Measurements from ENCODE around the gene HES1.
"Not testable (repeated sequence)": the region's sequence is repeated elsewhere in the genome, so short reads cannot be mapped to it uniquely, and the experiment has no call there.

Gene HES1

DNA sequence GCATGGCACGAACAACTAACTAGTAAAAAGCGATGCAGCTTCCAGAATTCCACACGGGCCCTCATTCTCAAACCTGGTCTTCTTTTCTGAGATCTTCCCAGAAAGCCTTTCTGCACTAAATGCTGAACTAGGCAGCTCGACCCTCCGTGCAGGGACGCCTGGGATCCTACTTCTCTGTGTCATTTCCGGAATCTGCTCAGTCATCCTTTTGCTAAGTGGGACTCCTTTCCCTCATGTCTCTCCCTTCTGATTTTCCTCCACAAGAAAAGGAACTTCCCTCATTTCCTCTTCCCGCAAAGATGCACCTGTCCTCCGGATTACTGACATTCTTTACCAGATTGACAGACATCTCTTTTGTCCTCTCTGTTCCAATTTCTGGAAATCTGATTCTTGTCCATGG lies 9.2 kb upstream of the HES1 start:
- TF ChIP-seq, protein P1, sequence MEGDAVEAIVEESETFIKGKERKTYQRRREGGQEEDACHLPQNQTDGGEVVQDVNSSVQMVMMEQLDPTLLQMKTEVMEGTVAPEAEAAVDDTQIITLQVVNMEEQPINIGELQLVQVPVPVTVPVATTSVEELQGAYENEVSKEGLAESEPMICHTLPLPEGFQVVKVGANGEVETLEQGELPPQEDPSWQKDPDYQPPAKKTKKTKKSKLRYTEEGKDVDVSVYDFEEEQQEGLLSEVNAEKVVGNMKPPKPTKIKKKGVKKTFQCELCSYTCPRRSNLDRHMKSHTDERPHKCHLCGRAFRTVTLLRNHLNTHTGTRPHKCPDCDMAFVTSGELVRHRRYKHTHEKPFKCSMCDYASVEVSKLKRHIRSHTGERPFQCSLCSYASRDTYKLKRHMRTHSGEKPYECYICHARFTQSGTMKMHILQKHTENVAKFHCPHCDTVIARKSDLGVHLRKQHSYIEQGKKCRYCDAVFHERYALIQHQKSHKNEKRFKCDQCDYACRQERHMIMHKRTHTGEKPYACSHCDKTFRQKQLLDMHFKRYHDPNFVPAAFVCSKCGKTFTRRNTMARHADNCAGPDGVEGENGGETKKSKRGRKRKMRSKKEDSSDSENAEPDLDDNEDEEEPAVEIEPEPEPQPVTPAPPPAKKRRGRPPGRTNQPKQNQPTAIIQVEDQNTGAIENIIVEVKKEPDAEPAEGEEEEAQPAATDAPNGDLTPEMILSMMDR (IDR thresholded peaks at IDR 0.05; ENCODE audit: control insufficient read depth, extremely low read depth, insufficient read depth) = no peak
- no peak overlapping the region for H3K4me3 ChIP-seq (ENCODE audit: low read depth, low read length)
- no peak for DNase-seq (ENCODE audit: low read depth)

DNA sequence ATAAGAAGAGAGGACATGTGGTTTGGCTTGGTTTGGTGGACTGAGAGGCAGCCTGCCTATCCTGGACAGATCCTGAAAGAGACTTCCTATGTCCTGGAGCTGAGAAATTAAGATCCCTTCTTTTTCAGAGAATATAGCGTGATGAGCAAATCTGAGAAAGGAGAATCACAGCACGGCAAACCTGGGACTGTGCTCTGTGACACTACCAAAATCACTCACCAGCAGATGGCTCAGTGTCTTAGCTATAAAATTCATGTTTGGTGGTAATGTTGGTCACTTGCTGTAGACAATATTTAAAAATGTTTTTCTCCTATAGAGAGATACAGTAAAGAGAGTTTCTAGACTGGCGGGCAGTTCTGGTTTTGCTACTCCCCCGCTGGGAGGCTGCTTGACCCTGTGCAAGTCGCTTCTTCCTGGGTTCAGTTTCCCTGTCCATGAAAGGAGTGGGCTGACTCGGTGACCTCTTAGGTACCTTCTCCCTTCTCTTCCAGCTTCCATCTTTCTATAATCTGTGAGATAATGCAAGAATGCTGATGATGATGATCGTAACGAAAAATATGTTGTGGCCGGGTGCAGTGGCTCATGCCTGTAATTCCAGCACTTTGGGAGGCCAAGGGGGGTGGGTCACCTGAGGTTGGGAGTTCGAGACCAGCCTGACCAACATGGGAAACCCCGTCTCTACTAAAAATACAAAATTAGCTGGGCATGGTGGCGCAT lies 7.6 kb upstream of the HES1 start:
- TF ChIP-seq, protein P1 (IDR thresholded peaks at IDR 0.05; ENCODE audit: control insufficient read depth, extremely low read depth, insufficient read depth) = no peak
- DNase-seq (ENCODE audit: low read depth) = no peak
- no peak overlapping the region for H3K4me3 ChIP-seq (ENCODE audit: low read depth, low read length)

DNA sequence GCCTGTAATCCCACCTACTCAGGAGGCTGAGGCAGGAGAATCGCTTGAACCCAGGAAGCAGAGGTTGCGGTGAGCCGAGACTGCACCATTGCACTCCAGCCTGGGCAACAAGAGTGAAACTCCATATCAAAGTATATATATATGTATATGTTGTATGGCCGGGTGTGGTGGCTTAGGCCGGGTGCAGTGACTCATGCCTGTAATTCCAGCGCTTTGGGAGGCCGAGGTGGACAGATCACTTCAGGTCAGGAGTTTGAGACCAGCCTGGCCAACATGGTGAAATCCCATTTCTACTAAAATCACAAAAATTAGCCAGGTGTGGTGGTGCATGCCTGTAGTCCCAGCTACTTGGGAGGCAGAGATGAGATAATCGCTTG lies 7.0 kb upstream of the HES1 start:
- not testable (repeated sequence) for DNase-seq (ENCODE audit: low read depth); H3K4me3 ChIP-seq (ENCODE audit: low read depth, low read length)

DNA sequence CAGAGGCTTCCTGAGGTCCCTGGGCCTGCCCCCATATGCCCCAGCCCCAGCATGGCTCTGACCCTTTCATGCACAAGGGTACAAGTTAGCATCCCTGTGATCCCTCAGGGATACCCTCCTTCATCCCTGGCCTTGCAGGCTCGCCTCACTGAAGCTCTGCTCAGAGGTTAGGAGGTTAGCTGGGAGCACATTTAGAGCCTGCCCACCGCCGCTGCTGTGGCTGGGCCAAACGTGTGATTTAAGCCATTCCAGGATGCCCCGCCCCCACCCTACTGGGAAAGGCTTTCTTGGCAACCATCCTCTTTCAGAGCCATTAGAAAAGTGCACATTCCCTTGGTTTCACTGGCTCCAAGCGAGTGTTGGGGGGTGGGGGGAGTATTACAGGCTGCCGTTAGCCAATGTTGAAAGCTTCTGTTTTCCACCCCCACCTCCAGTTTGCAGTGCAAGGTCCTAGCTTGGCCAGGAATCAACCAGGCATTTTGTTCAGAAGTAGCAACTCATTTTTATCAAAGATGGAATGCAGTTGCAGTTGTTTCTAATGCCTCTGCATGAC lies 6.3 kb upstream of the HES1 start:
- H3K4me3 ChIP-seq (ENCODE audit: low read depth, low read length) = no peak overlapping the region
- no peak for DNase-seq (ENCODE audit: low read depth)
- TF ChIP-seq, protein P1 (IDR thresholded peaks at IDR 0.05; ENCODE audit: control insufficient read depth, extremely low read depth, insufficient read depth) = no peak

DNA sequence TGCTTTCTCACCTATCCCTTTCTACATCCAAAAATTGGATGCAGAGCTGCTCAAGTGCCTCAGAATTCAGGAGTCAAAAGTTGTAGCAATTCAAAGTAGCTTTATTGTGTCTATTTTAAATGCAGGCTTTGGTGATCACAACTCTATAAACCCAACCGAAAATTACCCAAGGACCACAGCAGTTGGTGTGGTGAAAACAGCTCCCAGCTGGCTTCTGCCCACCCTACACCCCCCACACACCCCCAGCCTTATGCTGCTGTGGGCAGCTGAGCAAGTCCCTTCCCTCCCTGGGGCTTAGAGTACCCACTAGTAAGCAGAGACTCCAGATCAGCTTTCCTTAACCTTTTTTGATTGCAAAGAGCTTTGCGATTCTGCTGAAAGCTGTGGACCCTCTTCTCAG lies 5.8 kb upstream of the HES1 start:
- no peak overlapping the region for H3K4me3 ChIP-seq (ENCODE audit: low read depth, low read length)
- no peak for DNase-seq (ENCODE audit: low read depth)
- TF ChIP-seq, protein P1 (IDR thresholded peaks at IDR 0.05; ENCODE audit: control insufficient read depth, extremely low read depth, insufficient read depth) = no peak

DNA sequence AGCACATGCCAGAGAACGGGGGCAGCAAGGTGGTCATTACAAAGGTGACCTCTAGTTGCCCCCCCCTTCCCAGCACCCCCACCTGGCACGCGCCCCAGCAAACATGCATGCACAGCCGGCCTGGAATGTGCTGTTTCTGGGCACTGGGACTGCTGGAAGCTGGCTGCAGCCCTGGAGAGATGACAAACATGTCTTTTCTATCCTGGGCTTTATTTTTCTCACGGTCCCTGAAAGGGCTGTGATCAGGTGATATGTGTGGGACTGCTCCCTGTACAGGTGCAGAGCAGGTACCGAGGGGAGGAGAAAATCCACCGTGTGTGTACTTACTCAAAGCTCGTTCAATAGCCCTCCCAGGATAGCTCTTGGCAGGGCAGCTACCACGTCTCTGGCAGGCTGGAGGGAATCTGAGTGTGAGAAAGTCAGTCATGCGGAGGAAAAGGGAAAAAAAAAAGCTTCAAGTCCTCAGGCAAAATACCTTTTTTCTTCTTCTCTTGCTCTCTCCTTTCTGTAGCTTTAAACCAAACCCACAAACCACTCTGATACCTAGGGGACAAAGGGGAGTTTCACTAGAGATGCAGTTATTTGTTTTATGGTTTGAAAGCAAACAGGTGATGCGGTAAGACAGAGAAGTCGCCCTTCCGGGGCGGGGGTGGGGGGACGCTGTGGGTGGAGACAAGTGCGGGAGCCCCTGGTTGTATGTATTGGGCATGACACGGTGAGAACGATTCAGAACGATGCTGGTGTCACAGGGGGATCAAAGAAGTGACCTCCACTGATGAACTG lies 5.0 kb upstream of the HES1 start:
- peak; percentile 62 for DNase-seq (ENCODE audit: low read depth)
- TF ChIP-seq, protein P1 (IDR thresholded peaks at IDR 0.05; ENCODE audit: control insufficient read depth, extremely low read depth, insufficient read depth) = no peak
- no peak overlapping the region for H3K4me3 ChIP-seq (ENCODE audit: low read depth, low read length)

DNA sequence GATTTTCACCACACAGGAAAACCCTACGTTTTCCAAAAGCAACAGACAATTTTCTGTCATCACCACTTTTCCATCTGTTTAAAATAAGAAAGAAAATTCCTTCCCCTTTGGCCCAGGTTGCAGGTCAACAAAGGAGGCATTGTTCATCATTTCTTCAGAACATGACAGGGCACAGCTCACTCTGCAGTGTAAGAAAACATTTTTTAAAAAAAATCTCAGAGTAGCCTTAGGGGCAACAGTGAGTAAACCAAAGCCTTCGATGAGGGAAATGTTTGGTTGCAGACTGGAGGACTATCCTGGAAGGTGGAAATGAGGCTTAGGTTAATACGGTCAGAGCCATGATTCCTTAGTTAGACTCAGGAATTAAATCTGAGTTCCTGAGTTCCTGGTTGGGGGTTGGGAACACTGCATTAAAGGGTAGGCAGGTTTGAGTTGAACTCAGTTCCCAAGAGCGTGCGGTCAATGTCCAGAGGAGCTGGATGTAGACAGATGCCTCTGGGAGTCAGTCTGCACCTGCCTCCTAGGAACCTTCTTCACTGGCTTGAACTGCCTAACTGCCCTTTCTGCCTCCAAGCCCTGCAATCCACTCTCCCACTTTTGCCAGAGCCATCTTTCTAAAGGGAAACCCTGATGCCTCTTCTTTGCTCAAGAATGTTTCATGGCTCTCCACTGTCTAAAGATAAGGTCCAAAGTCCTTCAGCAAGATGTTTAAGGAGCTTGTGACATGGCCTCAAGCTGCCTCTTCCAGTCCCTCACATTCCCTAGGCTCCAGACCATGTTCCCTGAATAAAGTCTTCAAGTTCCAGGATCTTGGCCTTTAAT lies 3.3 kb upstream of the HES1 start:
- H3K4me3 ChIP-seq (ENCODE audit: low read depth, low read length) = no peak overlapping the region
- no peak for DNase-seq (ENCODE audit: low read depth)
- TF ChIP-seq, protein P1 (IDR thresholded peaks at IDR 0.05; ENCODE audit: control insufficient read depth, extremely low read depth, insufficient read depth) = no peak
